Measurements from ENCODE around the gene ZGRF1.

DNA sequence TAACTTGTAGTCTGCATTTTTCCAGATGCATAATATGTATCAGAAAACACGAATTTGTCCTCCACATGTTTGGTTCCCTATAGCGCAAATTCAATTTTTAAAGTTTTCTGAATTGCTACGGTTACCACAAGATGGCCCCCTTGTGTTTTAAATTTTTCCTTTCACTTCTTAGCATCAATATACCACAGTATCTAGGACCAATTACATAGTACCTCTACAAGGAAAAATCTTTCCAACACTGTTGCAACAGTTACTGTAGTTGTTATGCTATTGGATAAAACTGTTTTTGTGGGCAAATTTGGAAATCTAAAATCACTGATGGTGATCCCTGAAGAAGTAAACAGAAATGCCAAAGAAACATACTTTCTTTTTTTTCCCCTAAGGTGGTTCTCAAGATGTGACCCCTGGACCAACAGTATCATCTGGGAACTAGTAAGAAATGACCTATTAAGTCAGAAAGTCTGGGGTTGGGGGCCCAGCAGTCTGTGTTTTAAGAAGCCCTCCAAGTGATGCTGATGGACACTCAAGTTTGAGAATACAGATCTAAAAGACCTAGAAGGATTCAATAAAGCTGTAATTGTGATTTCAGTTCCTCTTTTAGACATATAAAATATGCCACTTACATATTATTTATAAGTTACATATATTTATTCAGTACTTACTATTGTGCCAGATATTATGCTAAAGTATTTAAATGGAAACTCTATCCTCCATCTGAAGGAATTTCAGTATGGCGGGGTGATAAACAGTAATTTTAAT is 3.1 kb downstream of the ZGRF1 start:
- TF ChIP-seq, protein P1, sequence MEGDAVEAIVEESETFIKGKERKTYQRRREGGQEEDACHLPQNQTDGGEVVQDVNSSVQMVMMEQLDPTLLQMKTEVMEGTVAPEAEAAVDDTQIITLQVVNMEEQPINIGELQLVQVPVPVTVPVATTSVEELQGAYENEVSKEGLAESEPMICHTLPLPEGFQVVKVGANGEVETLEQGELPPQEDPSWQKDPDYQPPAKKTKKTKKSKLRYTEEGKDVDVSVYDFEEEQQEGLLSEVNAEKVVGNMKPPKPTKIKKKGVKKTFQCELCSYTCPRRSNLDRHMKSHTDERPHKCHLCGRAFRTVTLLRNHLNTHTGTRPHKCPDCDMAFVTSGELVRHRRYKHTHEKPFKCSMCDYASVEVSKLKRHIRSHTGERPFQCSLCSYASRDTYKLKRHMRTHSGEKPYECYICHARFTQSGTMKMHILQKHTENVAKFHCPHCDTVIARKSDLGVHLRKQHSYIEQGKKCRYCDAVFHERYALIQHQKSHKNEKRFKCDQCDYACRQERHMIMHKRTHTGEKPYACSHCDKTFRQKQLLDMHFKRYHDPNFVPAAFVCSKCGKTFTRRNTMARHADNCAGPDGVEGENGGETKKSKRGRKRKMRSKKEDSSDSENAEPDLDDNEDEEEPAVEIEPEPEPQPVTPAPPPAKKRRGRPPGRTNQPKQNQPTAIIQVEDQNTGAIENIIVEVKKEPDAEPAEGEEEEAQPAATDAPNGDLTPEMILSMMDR (IDR thresholded peaks at IDR 0.05) = peak; percentile 47 to 50 (median 49)
- TF ChIP-seq POLR2A (IDR thresholded peaks at IDR 0.05; ENCODE audit: low read depth) (no peak), POLR2AphosphoS5 (IDR thresholded peaks at IDR 0.05) (no peak), EP300 (IDR thresholded peaks at IDR 0.05) (no peak)
